GM18508 (cell line): ENCODE measurements around the gene ZDHHC19.
"Not testable (repeated sequence)": the region's sequence is repeated elsewhere in the genome, so short reads cannot be mapped to it uniquely, and the experiment has no call there.

ENCODE experiments used
- ATAC-seq: cut with Tn5 transposase; IDR thresholded peaks from one replicate; pipeline ENCODE4 v1.9.1; 2021; ENCODE audit warnings: moderate number of reproducible peaks; ENCODE audit not compliant: insufficient read depth, unreplicated experiment

The ZDHHC19 gene, protein sequence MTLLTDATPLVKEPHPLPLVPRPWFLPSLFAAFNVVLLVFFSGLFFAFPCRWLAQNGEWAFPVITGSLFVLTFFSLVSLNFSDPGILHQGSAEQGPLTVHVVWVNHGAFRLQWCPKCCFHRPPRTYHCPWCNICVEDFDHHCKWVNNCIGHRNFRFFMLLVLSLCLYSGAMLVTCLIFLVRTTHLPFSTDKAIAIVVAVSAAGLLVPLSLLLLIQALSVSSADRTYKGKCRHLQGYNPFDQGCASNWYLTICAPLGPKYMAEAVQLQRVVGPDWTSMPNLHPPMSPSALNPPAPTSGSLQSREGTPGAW

GRCh38 chr3:196210673-196211556 is at the start of gene ZDHHC19:
Gene ZDHHC19 (minus strand): TSS chr3:196211400. CDS start chr3:196211315, 85 bp downstream.
- no peak for ATAC-seq

GRCh38 chr3:196260784-196261183 is 49.6 kb upstream of the ZDHHC19 start:
- no peak for ATAC-seq

- no peak for ATAC-seq
These were observed 44.6 kb upstream of the ZDHHC19 start for GRCh38 chr3:196255776-196256175.

DNA sequence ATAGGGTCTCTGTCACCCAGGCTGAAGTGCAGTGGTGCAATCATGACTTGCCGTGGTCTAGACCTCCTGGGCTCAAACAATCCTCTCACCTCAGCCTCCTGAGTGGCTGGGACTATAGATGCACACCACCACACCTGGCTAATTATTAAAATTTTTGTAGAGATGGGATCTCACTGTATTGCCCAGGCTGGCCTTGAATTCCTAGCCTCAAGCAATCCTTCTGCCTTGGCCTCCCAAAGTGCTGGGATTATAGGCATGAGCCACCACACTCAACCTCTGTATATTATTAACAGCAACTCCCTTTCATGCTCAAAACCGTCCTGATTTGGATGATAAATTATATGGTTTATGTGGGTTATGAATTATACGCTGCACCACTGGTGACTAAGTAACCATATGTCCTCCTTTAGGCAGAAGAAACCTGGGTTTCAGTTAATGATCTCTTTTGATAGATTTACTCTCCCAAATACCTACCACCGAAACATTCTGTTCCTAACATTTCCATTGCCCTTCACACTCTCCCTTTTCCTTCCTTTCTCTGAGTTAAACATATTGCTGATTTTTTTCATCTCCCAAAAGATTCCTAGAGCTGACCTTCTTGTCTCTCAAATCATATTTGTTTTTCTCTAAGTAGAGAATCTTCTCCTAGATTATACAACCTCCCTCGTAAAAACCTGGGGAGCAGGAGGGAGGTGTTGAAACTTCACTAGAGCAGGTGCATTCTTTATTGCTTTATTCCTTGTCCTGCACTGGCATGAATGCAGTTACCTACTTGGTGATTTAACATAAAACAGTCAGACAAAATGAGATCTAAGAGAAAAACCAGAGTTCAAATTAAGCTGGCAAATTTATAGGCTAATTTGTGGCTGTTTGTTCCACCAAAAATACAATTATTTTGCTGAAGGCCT is 43.4 kb upstream of the ZDHHC19 start:
- ATAC-seq: no peak

GRCh38 chr3:196251918-196252317 is 40.7 kb upstream of the ZDHHC19 start:
- ATAC-seq: no peak

GRCh38 chr3:196246612-196247308 is 35.6 kb upstream of the ZDHHC19 start:
- no peak for ATAC-seq

GRCh38 chr3:196244166-196244565 is 33.0 kb upstream of the ZDHHC19 start:
- not testable (repeated sequence) for ATAC-seq

- ATAC-seq: no peak
These were observed 30.5 kb upstream of the ZDHHC19 start for GRCh38 chr3:196241704-196242103.

- ATAC-seq: no peak
These were observed 29.2 kb upstream of the ZDHHC19 start for GRCh38 chr3:196240424-196240823.

DNA sequence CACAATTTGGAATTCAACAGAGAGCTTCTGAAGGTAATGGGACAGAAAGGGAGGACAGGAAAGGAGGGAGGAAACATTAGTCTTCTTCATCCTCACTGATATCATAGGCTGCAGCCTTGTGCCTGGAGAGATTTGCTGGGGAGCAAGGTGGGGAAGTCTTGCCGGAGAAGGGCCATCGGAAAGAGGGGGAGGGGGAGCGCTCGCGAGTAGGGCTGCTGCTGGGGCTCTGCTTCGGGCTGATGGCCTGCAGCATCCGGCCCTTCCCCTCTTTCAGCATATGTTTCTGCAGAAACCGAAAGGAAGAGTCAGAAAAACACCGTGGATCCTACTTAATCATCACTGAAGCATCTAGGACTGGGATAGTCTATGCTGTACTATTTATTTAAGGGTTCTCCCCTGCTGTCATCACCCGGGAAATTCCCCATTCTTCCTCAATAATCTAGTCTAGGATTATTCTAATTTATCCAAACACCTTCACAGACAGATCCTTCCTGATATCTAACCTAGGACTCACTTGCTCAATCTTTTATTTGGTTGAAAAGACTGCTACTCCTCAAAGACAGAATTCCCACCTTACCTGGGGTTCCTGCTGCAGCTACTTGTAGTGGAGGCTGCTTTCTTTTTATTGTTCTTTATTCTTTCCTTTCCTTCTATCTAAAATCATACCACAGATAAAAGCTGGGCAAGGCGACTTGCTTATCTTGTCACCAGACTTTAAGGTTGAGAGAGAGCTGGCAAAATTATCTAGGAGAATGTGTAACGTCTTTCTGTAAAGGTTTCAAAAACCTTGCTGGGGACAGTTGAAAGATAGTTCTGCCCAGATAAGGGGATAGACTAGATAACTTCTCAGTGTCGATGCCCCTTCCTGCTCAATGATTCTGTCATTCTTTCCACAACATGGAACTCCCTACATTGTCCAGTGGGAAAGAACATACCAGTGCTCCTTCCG is 27.7 kb upstream of the ZDHHC19 start:
- ATAC-seq: no peak

GRCh38 chr3:196237203-196237602 is 26.0 kb upstream of the ZDHHC19 start:
- ATAC-seq: no peak

- no peak for ATAC-seq
These were observed 25.0 kb upstream of the ZDHHC19 start for GRCh38 chr3:196236223-196236622.

GRCh38 chr3:196235452-196236122 is 24.4 kb upstream of the ZDHHC19 start:
- no peak for ATAC-seq

GRCh38 chr3:196232882-196233251 is 21.7 kb upstream of the ZDHHC19 start:
- ATAC-seq: no peak

DNA sequence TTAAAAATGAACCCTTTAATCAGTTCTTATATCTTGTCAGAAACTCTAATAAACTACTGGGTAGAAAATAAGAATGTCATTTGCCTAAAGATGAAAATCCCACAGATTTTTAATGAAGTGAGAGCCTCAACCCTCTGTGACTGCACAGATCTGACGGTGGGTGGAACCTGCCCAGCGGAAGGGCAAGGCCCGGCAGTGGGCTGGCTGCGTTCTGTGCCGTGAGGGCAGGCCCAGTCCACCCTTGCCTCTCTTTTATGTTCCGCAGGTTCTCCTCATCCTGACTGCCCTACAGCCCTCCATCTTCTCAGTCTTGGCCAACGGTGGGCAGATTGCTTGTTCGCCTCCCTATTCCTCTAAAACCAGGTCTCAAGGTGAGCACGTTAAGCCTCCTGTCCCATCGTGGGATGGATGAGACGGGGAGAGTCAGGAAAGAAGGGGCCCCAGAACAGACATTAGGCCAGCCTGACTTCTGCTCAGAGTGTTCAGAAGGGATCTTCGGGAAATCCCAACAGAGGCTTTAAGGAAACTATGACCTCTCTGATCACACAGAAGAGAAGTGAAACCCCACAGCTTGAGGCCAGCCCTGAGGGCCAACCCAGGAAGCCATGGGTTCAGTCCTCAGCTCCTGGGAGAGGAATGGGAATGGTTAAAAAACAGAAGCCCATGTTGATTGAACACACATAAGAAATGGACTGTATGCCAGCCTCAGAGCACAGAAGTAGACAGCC is 21.1 kb upstream of the ZDHHC19 start:
- no peak for ATAC-seq

DNA sequence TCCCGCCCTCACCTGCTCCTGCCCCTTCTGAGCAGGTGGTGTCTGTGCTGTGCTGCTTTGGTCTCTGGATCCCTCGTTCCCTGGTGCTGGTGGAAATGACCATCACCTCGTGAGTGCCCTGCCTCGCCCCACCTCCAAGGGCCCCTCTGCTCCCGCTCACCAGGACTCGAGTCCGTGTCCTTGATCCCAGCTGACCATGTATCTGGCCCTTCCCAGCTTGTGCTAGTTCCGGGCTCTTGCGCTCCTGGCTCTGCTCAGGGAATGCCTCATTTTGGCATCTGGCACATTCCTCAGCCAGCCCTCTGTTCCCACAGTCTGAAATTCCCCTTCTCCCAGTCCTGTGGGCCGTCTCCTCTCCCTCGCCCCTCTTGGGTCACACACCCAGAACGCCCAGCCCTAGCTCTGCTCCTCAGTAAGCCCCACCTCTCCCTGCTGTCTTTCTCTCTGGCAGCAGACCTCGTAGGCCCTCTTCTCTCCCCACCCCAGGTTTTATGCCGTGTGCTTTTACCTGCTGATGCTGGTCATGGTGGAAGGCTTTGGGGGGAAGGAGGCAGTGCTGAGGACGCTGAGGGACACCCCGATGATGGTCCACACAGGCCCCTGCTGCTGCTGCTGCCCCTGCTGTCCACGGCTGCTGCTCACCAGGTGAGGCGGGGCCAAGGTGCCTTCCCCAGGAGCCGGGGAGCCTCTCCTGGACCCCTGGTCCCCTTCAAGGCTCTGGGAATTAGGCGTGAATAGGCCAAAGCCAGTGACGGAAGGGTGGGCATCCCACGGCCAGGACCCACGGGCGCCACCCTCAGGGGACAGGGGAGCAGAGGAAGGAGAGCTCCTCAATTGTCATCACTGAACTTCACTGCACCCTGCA is 16.7 kb upstream of the ZDHHC19 start:
- no peak for ATAC-seq

DNA sequence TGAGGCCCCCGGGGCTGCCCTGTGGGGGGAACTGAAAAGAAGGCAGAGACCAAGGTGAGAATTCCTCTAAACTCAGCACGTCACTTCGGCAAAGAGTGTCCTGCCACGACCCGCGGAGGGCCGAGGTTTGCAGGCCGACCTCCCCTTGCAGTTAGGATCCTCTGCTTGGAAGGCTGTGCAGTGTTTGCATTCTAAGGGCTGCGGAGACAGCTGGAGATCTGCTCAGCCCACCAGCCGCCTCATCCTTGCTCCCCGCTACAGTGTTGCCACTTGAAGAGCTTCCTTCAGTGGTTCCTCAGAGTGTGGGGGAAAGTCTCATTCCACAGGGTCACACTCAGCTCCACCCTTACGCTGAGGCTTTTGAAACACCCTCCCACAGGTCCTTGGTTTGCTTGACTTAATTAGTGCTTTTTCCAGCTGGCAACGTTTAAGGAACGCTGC is 15.9 kb upstream of the ZDHHC19 start:
- no peak for ATAC-seq
